GM23338 (cell line): ENCODE measurements around the gene LGR5. TPM values are rescaled to one million over a fixed set of nuclear protein-coding genes. Genes with fewer than 3 reads are reported as not detected.

Experiments
- ATAC-seq: fragments of 200-7000 bp; cut with Tn5 transposase; 3 replicates; pipeline ENCODE4 v1.9.1; 2020
- DNase-seq: peaks from one replicate; pipeline ENCODE4 v3.0.0-alpha.2; 2015; ENCODE audit warnings: low spot score
- H2AFZ ChIP-seq: fragments of 200-600 bp; sonication (generic); 2 replicates; pipeline ENCODE4 v1.8.0; 2016; ENCODE audit warnings: antibody characterized with exemption, mild to moderate bottlenecking, moderate library complexity
- H3F3A ChIP-seq: fragments of 200-600 bp; sonication (generic); replicated peaks from 2 replicates; pipeline ENCODE4 v1.8.0; 2017; ENCODE audit warnings: antibody characterized with exemption, mixed run types, low read depth
- H3K27ac ChIP-seq: fragments of 200-600 bp; sonication (generic); 2 replicates; pipeline ENCODE4 v1.6.1; 2016; ENCODE audit warnings: low read depth
- H3K27me3 ChIP-seq: fragments of 200-600 bp; sonication (generic); 2 replicates; pipeline ENCODE4 v1.8.0; 2016; ENCODE audit warnings: mild to moderate bottlenecking, mixed run types, moderate library complexity; ENCODE audit not compliant: insufficient read depth
- H3K36me3 ChIP-seq: fragments of 200-600 bp; sonication (generic); 2 replicates; pipeline ENCODE4 v1.8.0; 2016; ENCODE audit warnings: mild to moderate bottlenecking; ENCODE audit not compliant: insufficient read depth
- H3K4me1 ChIP-seq: fragments of 200-600 bp; sonication (generic); 2 replicates; pipeline ENCODE4 v1.8.0; 2016; ENCODE audit warnings: mild to moderate bottlenecking, moderate library complexity; ENCODE audit not compliant: insufficient read depth
- H3K4me2 ChIP-seq: fragments of 200-600 bp; sonication (generic); 2 replicates; pipeline ENCODE4 v1.7.1; 2017; ENCODE audit warnings: mixed run types
- H3K4me3 ChIP-seq: fragments of 200-600 bp; sonication (generic); 2 replicates; pipeline ENCODE4 v1.6.1; 2016; ENCODE audit warnings: mixed run types
- H3K79me2 ChIP-seq: fragments of 200-600 bp; sonication (generic); replicated peaks from 2 replicates; pipeline ENCODE4 v1.8.0; 2017; ENCODE audit warnings: mild to moderate bottlenecking; ENCODE audit not compliant: insufficient read depth
- H3K9me2 ChIP-seq: fragments of 200-600 bp; sonication (generic); 2 replicates; pipeline ENCODE4 v1.8.0; 2017; ENCODE audit not compliant: insufficient read depth
- H4K20me1 ChIP-seq: fragments of 200-600 bp; sonication (generic); replicated peaks from 2 replicates; pipeline ENCODE4 v1.8.0; 2017; ENCODE audit warnings: mild to moderate bottlenecking; ENCODE audit not compliant: insufficient read depth
- H3K27ac Mint-ChIP-seq: 2 replicates; pipeline ENCODE4 v1.8.0; 2020; ENCODE audit warnings: inconsistent platforms, mild to moderate bottlenecking, moderate library complexity, mixed read lengths
- H3K27me3 Mint-ChIP-seq: 3 replicates; pipeline ENCODE4 v1.8.0; 2022; ENCODE audit warnings: low read depth, mild to moderate bottlenecking, moderate library complexity, mixed read lengths, inconsistent platforms; ENCODE audit not compliant: insufficient read depth, poor library complexity
- H3K36me3 Mint-ChIP-seq: 3 replicates; pipeline ENCODE4 v1.8.0; 2021; ENCODE audit warnings: low read depth, mild to moderate bottlenecking, inconsistent platforms, moderate library complexity, mixed read lengths
- H3K4me1 Mint-ChIP-seq: 3 replicates; pipeline ENCODE4 v1.8.0; 2020; ENCODE audit warnings: mild to moderate bottlenecking, inconsistent platforms, mixed read lengths
- H3K4me3 Mint-ChIP-seq: 3 replicates; pipeline ENCODE4 v1.8.0; 2021; ENCODE audit warnings: moderate library complexity, mild to moderate bottlenecking, inconsistent platforms, mixed read lengths
- H3K9me3 Mint-ChIP-seq: 3 replicates; pipeline ENCODE4 v1.8.0; 2020; ENCODE audit warnings: moderate library complexity, mild to moderate bottlenecking, inconsistent platforms, mixed read lengths
- CREB1 ChIP-seq: fragments of 250-450 bp; sonication (Bioruptor Pico); IDR thresholded peaks from 2 replicates; pipeline ENCODE4 v1.5.0; 2020; ENCODE audit warnings: low read depth, mild to moderate bottlenecking, moderate library complexity
- EZH2 ChIP-seq: fragments of 200-600 bp; sonication (generic); IDR thresholded peaks from one replicate; pipeline ENCODE4 v1.8.0; 2017; ENCODE audit warnings: antibody characterized with exemption, mild to moderate bottlenecking, low read depth; ENCODE audit not compliant: unreplicated experiment
- JUNB ChIP-seq: IDR thresholded peaks from one replicate; pipeline ENCODE4 v1.6.1; 2016; ENCODE audit warnings: antibody characterized with exemption; ENCODE audit not compliant: unreplicated experiment
- NANOG ChIP-seq: IDR thresholded peaks from 2 replicates; pipeline ENCODE4 v1.6.1; 2016; ENCODE audit warnings: antibody characterized with exemption, borderline replicate concordance
- POLR2AphosphoS5 ChIP-seq: IDR thresholded peaks from 2 replicates; pipeline ENCODE4 v1.6.1; 2016; ENCODE audit warnings: antibody characterized with exemption, low read depth
- STAT1 ChIP-seq: IDR thresholded peaks from one replicate; pipeline ENCODE4 v1.6.1; 2016; ENCODE audit warnings: antibody characterized with exemption; ENCODE audit not compliant: unreplicated experiment
- ZNF114 ChIP-seq: fragments of 250-450 bp; sonication (Bioruptor Pico); IDR thresholded peaks from 2 replicates; pipeline ENCODE4 v1.5.0; 2020; ENCODE audit warnings: mild to moderate bottlenecking, moderate library complexity
- ZNF331 ChIP-seq: fragments of 250-450 bp; sonication (Bioruptor Pico); IDR thresholded peaks from 2 replicates; pipeline ENCODE4 v1.5.0; 2020; ENCODE audit warnings: low read depth, mild to moderate bottlenecking, moderate library complexity
- polyA plus RNA-seq: library from polyadenylated mRNA; unstranded; fragments of >200 nt; fragmentation: Nextera tagmentation; extraction: Ambion mirVana; gene quantifications from 2 replicates; pipeline ENCODE4 v1.2.1, GENCODE V29; 2016
- total RNA-seq: library from RNA; depleted of rRNA; stranded (reverse); fragments of >200 nt; shearing (Covaris generic); gene quantifications from 2 replicates; pipeline ENCODE4 v1.2.3, GENCODE V29; 2014
- TF ChIP-seq, protein P1 (sequence below): IDR thresholded peaks from 2 replicates; pipeline ENCODE4 v1.6.1; 2016; ENCODE audit warnings: antibody characterized with exemption
- TF ChIP-seq, protein P2 (sequence below), 2 experiments: fragments of 200-600 bp in 1 of 2; sonication (generic) in 1 of 2; conservative IDR thresholded peaks; 2 replicates each; pipeline versions ENCODE4 v1.5.1 to v1.6.1; 2016 to 2017; ENCODE audit warnings: antibody characterized with exemption in 2 of 2, low read depth in 2 of 2, mild to moderate bottlenecking in 2 of 2, moderate library complexity in 1 of 2
- TF ChIP-seq, protein P3 (sequence below): IDR thresholded peaks from one replicate; pipeline ENCODE4 v1.6.1; 2018; ENCODE audit warnings: antibody characterized with exemption; ENCODE audit not compliant: unreplicated experiment

Gene LGR5
- total and polyA plus RNA-seq, 2 experiments from 2014 or later, result 0.17 to 0.26 TPM

DNA sequence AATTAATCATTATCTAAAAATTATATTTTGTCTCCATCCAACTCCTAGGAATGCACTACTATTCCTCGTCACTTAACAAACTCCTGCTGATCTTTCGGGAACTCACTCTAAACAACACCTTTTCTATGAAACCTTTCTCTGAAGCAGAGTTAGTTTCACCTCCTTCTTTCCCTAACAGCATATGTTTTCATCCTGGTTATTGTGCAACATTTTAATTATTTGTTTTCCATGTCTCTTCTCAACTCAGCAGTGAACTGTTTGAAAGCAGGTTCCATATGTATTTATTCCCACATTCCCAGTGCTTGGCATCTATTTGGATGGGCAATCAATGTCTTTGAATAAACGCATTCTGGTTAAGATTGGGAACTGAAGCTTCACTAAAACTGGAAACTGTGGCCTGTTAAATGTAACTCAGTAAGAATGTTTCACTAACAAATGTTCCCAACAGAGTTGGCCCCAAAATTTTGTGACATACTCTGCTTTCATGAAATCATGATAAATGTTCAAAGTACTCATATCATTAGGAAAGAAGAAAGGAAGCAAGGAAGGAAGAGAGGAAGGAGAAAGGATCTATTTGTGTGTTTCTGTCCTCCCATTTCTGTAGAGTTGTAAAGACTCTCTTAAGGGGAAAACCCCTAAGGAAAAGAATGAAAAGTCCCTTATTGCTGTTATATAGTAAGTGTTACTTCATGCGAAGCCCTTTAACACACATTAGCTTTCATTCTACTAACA is 13.9 kb upstream of the LGR5 start:
- no peaks in the 10 kb centered on the region for H3K9me3 Mint-ChIP-seq
- Histone ChIP-seq H3K27me3 (no peaks in the 10 kb centered on the region), H3K79me2 (no peaks in the 10 kb centered on the region), H3K9me2 (no peaks in the 10 kb centered on the region), H2AFZ (no peak overlapping the region), H4K20me1 (no peaks in the 10 kb centered on the region), H3K36me3 (no peaks in the 10 kb centered on the region), H3F3A (no peaks in the 10 kb centered on the region), H3K4me1 (no peaks in the 10 kb centered on the region), H3K4me2 (no peak overlapping the region), H3K4me3 (no peak overlapping the region), H3K27ac (no peak overlapping the region)
- no peak overlapping the region for H3K4me3 Mint-ChIP-seq
- TF ChIP-seq CREB1 (no peak), POLR2AphosphoS5 (no peak), STAT1 (no peak), NANOG (no peak), ZNF114 (CRISPR knock-in tag) (no peak), ZNF331 (CRISPR knock-in tag) (no peak)
- TF ChIP-seq, protein P1, sequence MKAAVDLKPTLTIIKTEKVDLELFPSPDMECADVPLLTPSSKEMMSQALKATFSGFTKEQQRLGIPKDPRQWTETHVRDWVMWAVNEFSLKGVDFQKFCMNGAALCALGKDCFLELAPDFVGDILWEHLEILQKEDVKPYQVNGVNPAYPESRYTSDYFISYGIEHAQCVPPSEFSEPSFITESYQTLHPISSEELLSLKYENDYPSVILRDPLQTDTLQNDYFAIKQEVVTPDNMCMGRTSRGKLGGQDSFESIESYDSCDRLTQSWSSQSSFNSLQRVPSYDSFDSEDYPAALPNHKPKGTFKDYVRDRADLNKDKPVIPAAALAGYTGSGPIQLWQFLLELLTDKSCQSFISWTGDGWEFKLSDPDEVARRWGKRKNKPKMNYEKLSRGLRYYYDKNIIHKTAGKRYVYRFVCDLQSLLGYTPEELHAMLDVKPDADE, result no peak
- DNase-seq (no peak), ATAC-seq (no peak)
- H3K27ac Mint-ChIP-seq, result no peak overlapping the region
- H3K27me3 Mint-ChIP-seq, result peaks cover 2% of the 10 kb centered on the region
- H3K36me3 Mint-ChIP-seq, result no peaks in the 10 kb centered on the region
- no peaks in the 10 kb centered on the region for H3K4me1 Mint-ChIP-seq

DNA sequence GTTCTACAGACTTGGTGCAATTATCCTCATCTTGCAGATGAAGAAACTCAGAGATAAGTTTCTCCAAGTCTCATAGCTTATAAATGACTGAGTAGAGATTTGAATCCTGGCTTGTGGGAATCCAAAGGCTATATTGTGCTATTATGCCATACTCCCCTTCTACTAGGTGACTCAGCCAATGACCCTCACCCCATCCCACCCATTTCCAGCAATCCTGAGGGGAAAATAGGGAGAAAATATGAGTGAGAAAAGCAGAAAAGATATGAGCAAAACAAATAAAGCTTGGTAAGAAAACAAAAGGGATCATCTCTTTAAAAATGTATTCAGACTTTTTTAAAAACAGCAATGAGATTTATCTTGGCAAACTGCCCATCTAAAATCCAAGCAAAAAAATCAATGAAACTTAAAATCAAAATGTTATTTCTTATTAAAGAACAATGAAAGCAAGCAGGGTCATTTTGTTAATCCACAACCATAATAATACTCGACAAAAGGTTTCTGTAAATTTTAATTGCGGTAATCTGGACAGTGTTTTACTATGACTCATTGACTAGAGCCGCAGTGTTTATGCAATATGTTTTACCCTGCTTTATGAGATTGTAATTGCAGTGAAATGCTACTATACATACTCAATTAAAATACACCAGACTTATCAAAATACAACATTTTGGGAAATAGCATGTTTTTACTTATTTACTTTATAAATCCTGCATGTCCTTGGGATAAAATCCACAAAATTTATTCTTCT is 13.1 kb upstream of the LGR5 start:
- Mint-ChIP-seq H3K4me1 (no peaks in the 10 kb centered on the region), H3K36me3 (no peaks in the 10 kb centered on the region), H3K27me3 (peaks cover 2% of the 10 kb centered on the region), H3K4me3 (no peak overlapping the region), H3K9me3 (no peaks in the 10 kb centered on the region), H3K27ac (no peak overlapping the region)
- H3K4me2 ChIP-seq, result no peak overlapping the region
- no peaks in the 10 kb centered on the region for H3K36me3 ChIP-seq
- H3K27me3 ChIP-seq, result no peaks in the 10 kb centered on the region
- H3K27ac ChIP-seq, result no peak overlapping the region
- DNase-seq (no peak), ATAC-seq (no peak)
- no peaks in the 10 kb centered on the region for H3K9me2 ChIP-seq
- H3F3A ChIP-seq, result no peaks in the 10 kb centered on the region
- no peaks in the 10 kb centered on the region for H3K4me1 ChIP-seq
- H3K79me2 ChIP-seq, result no peaks in the 10 kb centered on the region
- H4K20me1 ChIP-seq, result no peaks in the 10 kb centered on the region
- H3K4me3 ChIP-seq, result no peak overlapping the region
- TF ChIP-seq ZNF114 (CRISPR knock-in tag) (no peak), EZH2 (no peak), JUNB (no peak)
- TF ChIP-seq, protein P2, sequence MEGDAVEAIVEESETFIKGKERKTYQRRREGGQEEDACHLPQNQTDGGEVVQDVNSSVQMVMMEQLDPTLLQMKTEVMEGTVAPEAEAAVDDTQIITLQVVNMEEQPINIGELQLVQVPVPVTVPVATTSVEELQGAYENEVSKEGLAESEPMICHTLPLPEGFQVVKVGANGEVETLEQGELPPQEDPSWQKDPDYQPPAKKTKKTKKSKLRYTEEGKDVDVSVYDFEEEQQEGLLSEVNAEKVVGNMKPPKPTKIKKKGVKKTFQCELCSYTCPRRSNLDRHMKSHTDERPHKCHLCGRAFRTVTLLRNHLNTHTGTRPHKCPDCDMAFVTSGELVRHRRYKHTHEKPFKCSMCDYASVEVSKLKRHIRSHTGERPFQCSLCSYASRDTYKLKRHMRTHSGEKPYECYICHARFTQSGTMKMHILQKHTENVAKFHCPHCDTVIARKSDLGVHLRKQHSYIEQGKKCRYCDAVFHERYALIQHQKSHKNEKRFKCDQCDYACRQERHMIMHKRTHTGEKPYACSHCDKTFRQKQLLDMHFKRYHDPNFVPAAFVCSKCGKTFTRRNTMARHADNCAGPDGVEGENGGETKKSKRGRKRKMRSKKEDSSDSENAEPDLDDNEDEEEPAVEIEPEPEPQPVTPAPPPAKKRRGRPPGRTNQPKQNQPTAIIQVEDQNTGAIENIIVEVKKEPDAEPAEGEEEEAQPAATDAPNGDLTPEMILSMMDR (conservative IDR thresholded peaks at IDR 0.05; ENCODE audit: low read depth in 2 of 2), result no peak
- TF ChIP-seq, protein P1, result no peak
- TF ChIP-seq, protein P3, sequence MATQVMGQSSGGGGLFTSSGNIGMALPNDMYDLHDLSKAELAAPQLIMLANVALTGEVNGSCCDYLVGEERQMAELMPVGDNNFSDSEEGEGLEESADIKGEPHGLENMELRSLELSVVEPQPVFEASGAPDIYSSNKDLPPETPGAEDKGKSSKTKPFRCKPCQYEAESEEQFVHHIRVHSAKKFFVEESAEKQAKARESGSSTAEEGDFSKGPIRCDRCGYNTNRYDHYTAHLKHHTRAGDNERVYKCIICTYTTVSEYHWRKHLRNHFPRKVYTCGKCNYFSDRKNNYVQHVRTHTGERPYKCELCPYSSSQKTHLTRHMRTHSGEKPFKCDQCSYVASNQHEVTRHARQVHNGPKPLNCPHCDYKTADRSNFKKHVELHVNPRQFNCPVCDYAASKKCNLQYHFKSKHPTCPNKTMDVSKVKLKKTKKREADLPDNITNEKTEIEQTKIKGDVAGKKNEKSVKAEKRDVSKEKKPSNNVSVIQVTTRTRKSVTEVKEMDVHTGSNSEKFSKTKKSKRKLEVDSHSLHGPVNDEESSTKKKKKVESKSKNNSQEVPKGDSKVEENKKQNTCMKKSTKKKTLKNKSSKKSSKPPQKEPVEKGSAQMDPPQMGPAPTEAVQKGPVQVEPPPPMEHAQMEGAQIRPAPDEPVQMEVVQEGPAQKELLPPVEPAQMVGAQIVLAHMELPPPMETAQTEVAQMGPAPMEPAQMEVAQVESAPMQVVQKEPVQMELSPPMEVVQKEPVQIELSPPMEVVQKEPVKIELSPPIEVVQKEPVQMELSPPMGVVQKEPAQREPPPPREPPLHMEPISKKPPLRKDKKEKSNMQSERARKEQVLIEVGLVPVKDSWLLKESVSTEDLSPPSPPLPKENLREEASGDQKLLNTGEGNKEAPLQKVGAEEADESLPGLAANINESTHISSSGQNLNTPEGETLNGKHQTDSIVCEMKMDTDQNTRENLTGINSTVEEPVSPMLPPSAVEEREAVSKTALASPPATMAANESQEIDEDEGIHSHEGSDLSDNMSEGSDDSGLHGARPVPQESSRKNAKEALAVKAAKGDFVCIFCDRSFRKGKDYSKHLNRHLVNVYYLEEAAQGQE, result no peak
- no peak overlapping the region for H2AFZ ChIP-seq
